Measurements from ENCODE around the gene AKNAD1.

DNA sequence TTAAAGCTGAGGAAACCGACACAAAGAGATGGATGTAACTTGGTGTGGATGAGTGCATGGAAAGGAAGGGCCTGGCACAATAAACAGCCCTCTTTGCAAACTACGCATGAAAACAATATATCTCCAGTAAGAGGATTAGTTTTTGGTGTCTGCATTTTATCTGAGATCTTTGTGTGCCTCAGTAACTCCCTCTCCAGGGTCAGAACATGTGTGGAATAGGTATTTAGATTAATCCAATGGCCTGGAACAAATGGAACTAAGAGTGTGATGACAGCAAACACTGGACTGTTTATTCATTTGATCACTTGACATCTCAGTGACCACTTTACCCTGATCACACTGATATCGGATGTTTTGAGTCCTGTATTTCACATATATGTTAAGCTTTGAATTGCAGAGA lies 45.3 kb downstream of the AKNAD1 start:
- TF ChIP-seq, protein P1, sequence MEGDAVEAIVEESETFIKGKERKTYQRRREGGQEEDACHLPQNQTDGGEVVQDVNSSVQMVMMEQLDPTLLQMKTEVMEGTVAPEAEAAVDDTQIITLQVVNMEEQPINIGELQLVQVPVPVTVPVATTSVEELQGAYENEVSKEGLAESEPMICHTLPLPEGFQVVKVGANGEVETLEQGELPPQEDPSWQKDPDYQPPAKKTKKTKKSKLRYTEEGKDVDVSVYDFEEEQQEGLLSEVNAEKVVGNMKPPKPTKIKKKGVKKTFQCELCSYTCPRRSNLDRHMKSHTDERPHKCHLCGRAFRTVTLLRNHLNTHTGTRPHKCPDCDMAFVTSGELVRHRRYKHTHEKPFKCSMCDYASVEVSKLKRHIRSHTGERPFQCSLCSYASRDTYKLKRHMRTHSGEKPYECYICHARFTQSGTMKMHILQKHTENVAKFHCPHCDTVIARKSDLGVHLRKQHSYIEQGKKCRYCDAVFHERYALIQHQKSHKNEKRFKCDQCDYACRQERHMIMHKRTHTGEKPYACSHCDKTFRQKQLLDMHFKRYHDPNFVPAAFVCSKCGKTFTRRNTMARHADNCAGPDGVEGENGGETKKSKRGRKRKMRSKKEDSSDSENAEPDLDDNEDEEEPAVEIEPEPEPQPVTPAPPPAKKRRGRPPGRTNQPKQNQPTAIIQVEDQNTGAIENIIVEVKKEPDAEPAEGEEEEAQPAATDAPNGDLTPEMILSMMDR (IDR thresholded peaks at IDR 0.05) = no peak
- TF ChIP-seq POLR2A (IDR thresholded peaks at IDR 0.05) (no peak), EP300 (IDR thresholded peaks at IDR 0.05) (no peak)

Measured in sigmoid colon (tissue), 4 donors.